K562 (cell line): ENCODE data around the gene SAE1. TPM values are rescaled to one million over a fixed set of nuclear protein-coding genes. Genes with fewer than 3 reads are reported as not detected.

ENCODE experiments used
- BCL6 ChIP-seq: fragments of 250-450 bp; sonication (Bioruptor Pico); IDR thresholded peaks from 2 replicates; pipeline ENCODE4 v1.4.0; 2020
- E2F1 ChIP-seq: sonication (generic); formaldehyde crosslinking; IDR thresholded peaks from 2 replicates; pipeline ENCODE4 v1.8.1; 2023; ENCODE audit warnings: mild to moderate bottlenecking, missing genetic modification reagents, moderate library complexity
- ELF1 ChIP-seq: fragments of 200-800 bp; sonication (Bioruptor generic); IDR thresholded peaks from 2 replicates; pipeline ENCODE4 v1.6.1; 2016; ENCODE audit warnings: missing genetic modification characterization, missing compliant biosample characterization
- FOXA3 ChIP-seq, 2 experiments: fragments of 450-650 bp in 1 of 2; sonication (generic) in 1 of 2; formaldehyde crosslinking; IDR thresholded peaks in 1 of 2; conservative IDR thresholded peaks in 1 of 2; 2 replicates each; pipeline versions ENCODE4 v1.4.0 to v1.8.0; 2020 to 2022; ENCODE audit warnings: mild to moderate bottlenecking in 2 of 2, missing genetic modification reagents in 1 of 2
- FOXK1 ChIP-seq: sonication (generic); formaldehyde crosslinking; IDR thresholded peaks from 2 replicates; pipeline ENCODE4 v1.8.0; 2022; ENCODE audit warnings: missing genetic modification reagents, mild to moderate bottlenecking, borderline replicate concordance
- HNRNPK ChIP-seq: fragments of 200-400 bp; formaldehyde crosslinking; IDR thresholded peaks from one replicate; pipeline ENCODE4 v1.6.1; 2018; ENCODE audit warnings: mild to moderate bottlenecking, low read depth, low read length; ENCODE audit not compliant: poor library complexity, severe bottlenecking
- ILF3 ChIP-seq: fragments of 450-650 bp; IDR thresholded peaks from 2 replicates; pipeline ENCODE4 v1.6.1; 2018; ENCODE audit warnings: antibody characterized with exemption, mild to moderate bottlenecking, moderate library complexity, borderline replicate concordance
- KLF13 ChIP-seq: fragments of 450-650 bp; IDR thresholded peaks from 2 replicates; pipeline ENCODE4 v1.6.1; 2016; ENCODE audit warnings: missing genetic modification characterization, low read depth, mild to moderate bottlenecking, missing compliant biosample characterization, moderate library complexity, borderline replicate concordance
- NFRKB ChIP-seq: fragments of 450-650 bp; IDR thresholded peaks from 2 replicates; pipeline ENCODE4 v1.6.1; 2016; ENCODE audit warnings: low read depth
- NRF1 ChIP-seq, 2 experiments: fragments of 450-650 bp; IDR thresholded peaks in 1 of 2; conservative IDR thresholded peaks in 1 of 2; 2 replicates each; pipeline ENCODE4 v1.6.1; 2014; ENCODE audit warnings: mild to moderate bottlenecking in 2 of 2
- PHF8 ChIP-seq: fragments of 200-600 bp; sonication (generic); IDR thresholded peaks from 2 replicates; pipeline ENCODE4 v1.6.1; 2012; ENCODE audit warnings: mixed run types, mild to moderate bottlenecking, inconsistent platforms, low read length, moderate library complexity, borderline replicate concordance
- POLR2G ChIP-seq: fragments of 200-400 bp; formaldehyde crosslinking; IDR thresholded peaks from 2 replicates; pipeline ENCODE4 v1.6.1; 2017; ENCODE audit warnings: low read depth, mild to moderate bottlenecking, antibody characterized with exemption, low read length, moderate library complexity
- POU5F1 ChIP-seq: fragments of 150-350 bp; IDR thresholded peaks from 2 replicates; pipeline ENCODE4 v1.6.1; 2014; ENCODE audit warnings: borderline replicate concordance, low read length, low read depth, mild to moderate bottlenecking; ENCODE audit not compliant: partially characterized antibody
- RBBP5 ChIP-seq: fragments of 200-600 bp; sonication (generic); IDR thresholded peaks from 2 replicates; pipeline ENCODE4 v1.6.1; 2012; ENCODE audit warnings: borderline replicate concordance, mild to moderate bottlenecking, low read length, control low read depth, inconsistent platforms; ENCODE audit not compliant: insufficient read depth, poor library complexity, severe bottlenecking
- STAG1 ChIP-seq: sonication (generic); formaldehyde crosslinking; IDR thresholded peaks from 2 replicates; pipeline ENCODE4 v1.5.0; 2020; ENCODE audit warnings: missing genetic modification reagents, borderline replicate concordance
- TCF3 ChIP-seq: sonication (generic); formaldehyde crosslinking; IDR thresholded peaks from 2 replicates; pipeline ENCODE4 v1.4.0; 2020; ENCODE audit warnings: mild to moderate bottlenecking, missing genetic modification reagents
- XRCC3 ChIP-seq: fragments of 450-650 bp; IDR thresholded peaks from 2 replicates; pipeline ENCODE4 v1.6.1; 2017; ENCODE audit warnings: mild to moderate bottlenecking, moderate library complexity
- ZBED1 ChIP-seq: IDR thresholded peaks from 2 replicates; pipeline ENCODE4 v1.6.1; 2014
- ZBTB11 ChIP-seq, 3 experiments: fragments of 200-800 bp in 1 of 3; fragments of 250-450 bp in 1 of 3; fragments of 450-650 bp in 1 of 3; sonication (Bioruptor Pico) in 1 of 3; sonication (Bioruptor generic) in 1 of 3; formaldehyde crosslinking in 1 of 3; IDR thresholded peaks; 2 replicates each; pipeline versions ENCODE4 v1.6.1 to v1.8.0; 2016 to 2022; ENCODE audit warnings: mild to moderate bottlenecking in 2 of 3, missing genetic modification characterization in 2 of 3, missing compliant biosample characterization in 1 of 3, moderate library complexity in 1 of 3
- ZBTB34 ChIP-seq: fragments of 250-450 bp; sonication (Bioruptor Pico); IDR thresholded peaks from 2 replicates; pipeline ENCODE4 v1.8.0; 2021; ENCODE audit warnings: mild to moderate bottlenecking, moderate library complexity
- ZNF780A ChIP-seq: fragments of 250-450 bp; sonication (Bioruptor Pico); IDR thresholded peaks from 2 replicates; pipeline ENCODE4 v1.5.0; 2021; ENCODE audit warnings: mild to moderate bottlenecking
- polyA plus RNA-seq, 8 experiments: library from polyadenylated mRNA; depleted of rRNA in 4 of 8; stranded (reverse) in 5 of 8; unstranded in 3 of 8; fragments of >200 nt; fragmentation: Nextera tagmentation in 2 of 8; fragmentation: Illumina TruSeq in 1 of 8; extraction: Ambion mirVana in 2 of 8; extraction: Trizol in 1 of 8; gene quantifications; 2 replicates each; pipeline versions ENCODE4 v1.2.1 to v1.2.3, GENCODE V29; 2011 to 2014; ENCODE audit warnings: inconsistent platforms in 1 of 8, missing spikeins in 1 of 8
- total RNA-seq, 7 experiments: library from RNA; depleted of rRNA in 6 of 7; stranded (reverse); fragments of >200 nt in 6 of 7; fragmentation: Illumina TruSeq in 2 of 7; extraction: Trizol in 2 of 7; gene quantifications; 2 replicates each; pipeline versions ENCODE4 v1.2.1 to v1.2.3, GENCODE V29; 2011 to 2021; ENCODE audit warnings: low replicate concordance in 1 of 7

The SAE1 gene
- total and polyA plus RNA-seq, 9 of the 15 experiments (the other 6 are each of a cell fraction or from before 2014, with no cell fraction given) = 82.8 to 299 (median 217) TPM

- TF ChIP-seq POU5F1 (peak; percentile 37), ZBED1 (peak; percentile 88), TCF3 (CRISPR knock-in tag) (peak; percentile 98), STAG1 (CRISPR knock-in tag) (no peak), NRF1 (conservative IDR thresholded peaks at IDR 0.05 in 1 of 2, IDR thresholded peaks at IDR 0.05 in 1 of 2) (peak; percentile 57 to 64), ILF3 (no peak), ELF1 (tag) (peak; percentile 85), ZNF780A (CRISPR knock-in tag) (no peak), NFRKB (peak; percentile 99), RBBP5 (no peak), HNRNPK (no peak), XRCC3 (no peak), E2F1 (CRISPR knock-in tag) (peak; percentile 94), FOXK1 (CRISPR knock-in tag) (peak; percentile 85; the same call in 1 of the 2 replicates), ZBTB34 (no peak), ZBTB11 (CRISPR knock-in tag; IDR thresholded peaks at IDR 0.05) (peak in 1 of 3 experiments; percentile 90; a peak in 2 of 6 replicates), KLF13 (tag) (peak; percentile 55), POLR2G (peak; percentile 86), FOXA3 (CRISPR knock-in tag; conservative IDR thresholded peaks at IDR 0.05 in 1 of 2, IDR thresholded peaks at IDR 0.05 in 1 of 2) (no peak; a peak in 1 of 4 replicates), PHF8 (peak; percentile 6; the same call in 1 of the 2 replicates), BCL6 (CRISPR knock-in tag) (no peak)
These were observed 113.3 kb downstream of the SAE1 start (continued) for GRCh38 chr19:47243776-47244547.
